GM21360 (cell line): ENCODE data around the gene FMO2.

Experiments used
- ATAC-seq: cut with Tn5 transposase; IDR thresholded peaks from one replicate; pipeline ENCODE4 v1.9.1; 2021; ENCODE audit warnings: mild to moderate bottlenecking, moderate library complexity; ENCODE audit not compliant: unreplicated experiment

The FMO2 gene

GRCh38 chr1:171254859-171255258 is 69.8 kb downstream of the FMO2 start:
- ATAC-seq, result no peak

GRCh38 chr1:171256940-171257606 is 72.0 kb downstream of the FMO2 start:
- ATAC-seq, result no peak

- no peak for ATAC-seq
Measured at GRCh38 chr1:171257607-171258076, 72.5 kb downstream of the FMO2 start.

- no peak for ATAC-seq
Measured at GRCh38 chr1:171258429-171258828, 73.3 kb downstream of the FMO2 start.

GRCh38 chr1:171258943-171259342 is 73.8 kb downstream of the FMO2 start:
- ATAC-seq, result no peak
